Measurements from ENCODE around the gene PTX4.
A peak's percentile ranks its signal among the peaks of the same experiment; 100 is the strongest.

Gene PTX4

GRCh38 chr16:1518626-1519135 is 29.9 kb upstream of the PTX4 start:
- Histone ChIP-seq H3K36me3 (peaks cover 19% of the 10 kb centered on the region), H3K27me3 (ENCODE audit: insufficient read depth, low read depth, severe bottlenecking) (no peaks in the 10 kb centered on the region), H3K4me3 (ENCODE audit: low read depth, low read length) (no peak overlapping the region), H3K9me3 (ENCODE audit: severe bottlenecking) (peaks cover 8% of the 10 kb centered on the region), H3K27ac (no peak overlapping the region)
- TF ChIP-seq CTCF (IDR thresholded peaks at IDR 0.05; ENCODE audit: low read depth, low read length): no peak
- no peak for DNase-seq

- Histone ChIP-seq H3K9me3 (ENCODE audit: severe bottlenecking) (peaks cover 8% of the 10 kb centered on the region), H3K27me3 (ENCODE audit: insufficient read depth, low read depth, severe bottlenecking) (no peaks in the 10 kb centered on the region), H3K36me3 (peaks cover 38% of the 10 kb centered on the region), H3K27ac (no peak overlapping the region), H3K4me3 (ENCODE audit: low read depth, low read length) (no peak overlapping the region)
- TF ChIP-seq CTCF (IDR thresholded peaks at IDR 0.05; ENCODE audit: low read depth, low read length): no peak
- no peak for DNase-seq
These were observed 25.8 kb upstream of the PTX4 start for GRCh38 chr16:1514507-1514906.

GRCh38 chr16:1512774-1513173 is 24.0 kb upstream of the PTX4 start:
- Histone ChIP-seq H3K4me3 (ENCODE audit: low read depth, low read length) (no peak overlapping the region), H3K9me3 (ENCODE audit: severe bottlenecking) (peaks cover 8% of the 10 kb centered on the region), H3K27me3 (ENCODE audit: insufficient read depth, low read depth, severe bottlenecking) (no peaks in the 10 kb centered on the region), H3K36me3 (peaks cover 53% of the 10 kb centered on the region), H3K27ac (no peak overlapping the region)
- DNase-seq: no peak
- TF ChIP-seq CTCF (IDR thresholded peaks at IDR 0.05; ENCODE audit: low read depth, low read length): no peak

DNA sequence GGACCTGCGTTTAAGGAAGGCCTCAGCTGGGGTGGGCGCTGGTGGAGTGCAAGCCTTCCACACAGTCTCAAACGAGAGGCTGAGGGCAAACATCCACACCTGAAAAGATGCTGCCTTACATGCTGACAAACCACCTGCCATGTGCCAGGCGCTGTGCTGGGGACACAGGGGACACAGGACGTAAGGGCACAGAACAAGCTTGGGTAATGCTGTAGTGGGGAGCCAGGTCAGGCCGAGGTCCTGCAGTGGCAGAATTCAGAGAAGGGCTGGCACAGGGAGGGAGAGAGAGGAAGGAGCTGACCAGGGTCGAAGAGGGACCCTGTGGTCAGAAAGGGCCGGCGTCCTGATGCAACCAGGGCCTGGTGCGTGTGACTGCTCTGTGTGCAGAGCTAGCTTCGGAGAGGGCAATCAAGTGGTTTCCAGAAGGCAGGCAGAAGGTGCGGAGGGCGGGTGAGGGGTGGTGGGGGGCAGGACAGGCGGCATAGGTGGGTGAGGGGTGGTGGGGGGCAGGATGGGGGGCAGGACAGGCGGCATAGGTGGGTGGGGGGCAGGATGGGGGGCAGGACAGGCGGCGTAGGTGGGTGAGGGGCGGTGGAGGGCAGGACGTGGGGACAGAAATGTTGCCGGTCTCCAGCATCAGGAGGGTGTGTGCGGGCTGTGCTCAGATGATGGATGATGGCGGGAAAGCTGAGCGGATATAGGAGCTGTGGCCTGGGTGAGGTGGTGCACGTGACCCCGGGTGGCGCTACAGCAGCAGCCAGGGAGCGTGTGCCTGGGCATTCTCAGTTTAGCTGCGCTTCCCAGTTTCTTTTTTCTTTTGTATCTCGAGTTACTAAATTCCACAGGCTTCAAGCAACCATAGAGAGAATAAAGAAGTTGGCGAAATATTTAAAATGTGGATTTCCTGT is 23.2 kb upstream of the PTX4 start:
- no peak overlapping the region for H3K4me3 ChIP-seq (ENCODE audit: low read depth, low read length)
- H3K36me3 ChIP-seq: peaks cover 54% of the 10 kb centered on the region
- peak; percentile 25 for DNase-seq
- peaks cover 8% of the 10 kb centered on the region for H3K9me3 ChIP-seq (ENCODE audit: severe bottlenecking)
- H3K27me3 ChIP-seq (ENCODE audit: insufficient read depth, low read depth, severe bottlenecking): no peaks in the 10 kb centered on the region
- peak; percentile 25 for TF ChIP-seq CTCF (IDR thresholded peaks at IDR 0.05; ENCODE audit: low read depth, low read length)
- H3K27ac ChIP-seq: no peak overlapping the region

- Histone ChIP-seq H3K27me3 (ENCODE audit: insufficient read depth, low read depth, severe bottlenecking) (no peaks in the 10 kb centered on the region), H3K27ac (no peak overlapping the region), H3K4me3 (ENCODE audit: low read depth, low read length) (no peak overlapping the region), H3K9me3 (ENCODE audit: severe bottlenecking) (peaks cover 8% of the 10 kb centered on the region), H3K36me3 (peaks cover 62% of the 10 kb centered on the region)
- TF ChIP-seq CTCF (IDR thresholded peaks at IDR 0.05; ENCODE audit: low read depth, low read length): 0 out of 2 replicates have a peak, but pooled peaks have one; percentile 14
- no peak for DNase-seq
These were observed 22.2 kb upstream of the PTX4 start for GRCh38 chr16:1510941-1511351.
